Measurements from ENCODE around the gene SMIM5.

- TF ChIP-seq, protein P1, sequence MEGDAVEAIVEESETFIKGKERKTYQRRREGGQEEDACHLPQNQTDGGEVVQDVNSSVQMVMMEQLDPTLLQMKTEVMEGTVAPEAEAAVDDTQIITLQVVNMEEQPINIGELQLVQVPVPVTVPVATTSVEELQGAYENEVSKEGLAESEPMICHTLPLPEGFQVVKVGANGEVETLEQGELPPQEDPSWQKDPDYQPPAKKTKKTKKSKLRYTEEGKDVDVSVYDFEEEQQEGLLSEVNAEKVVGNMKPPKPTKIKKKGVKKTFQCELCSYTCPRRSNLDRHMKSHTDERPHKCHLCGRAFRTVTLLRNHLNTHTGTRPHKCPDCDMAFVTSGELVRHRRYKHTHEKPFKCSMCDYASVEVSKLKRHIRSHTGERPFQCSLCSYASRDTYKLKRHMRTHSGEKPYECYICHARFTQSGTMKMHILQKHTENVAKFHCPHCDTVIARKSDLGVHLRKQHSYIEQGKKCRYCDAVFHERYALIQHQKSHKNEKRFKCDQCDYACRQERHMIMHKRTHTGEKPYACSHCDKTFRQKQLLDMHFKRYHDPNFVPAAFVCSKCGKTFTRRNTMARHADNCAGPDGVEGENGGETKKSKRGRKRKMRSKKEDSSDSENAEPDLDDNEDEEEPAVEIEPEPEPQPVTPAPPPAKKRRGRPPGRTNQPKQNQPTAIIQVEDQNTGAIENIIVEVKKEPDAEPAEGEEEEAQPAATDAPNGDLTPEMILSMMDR (IDR thresholded peaks at IDR 0.05; ENCODE audit: low read depth, low read length): no peak
- TF ChIP-seq EZH2phosphoT487 (IDR thresholded peaks at IDR 0.05; ENCODE audit: low read depth): no peak
Observed at GRCh38 chr17:75650874-75651273, 17.6 kb downstream of the SMIM5 start.
